NCI-H345 (cell line): ENCODE results near the gene SIAH2.

Source experiments
- DNase-seq: peaks from one replicate; lab custom pipeline; 2025; lab: John Stamatoyannopoulos, UW

The SIAH2 gene

DNA sequence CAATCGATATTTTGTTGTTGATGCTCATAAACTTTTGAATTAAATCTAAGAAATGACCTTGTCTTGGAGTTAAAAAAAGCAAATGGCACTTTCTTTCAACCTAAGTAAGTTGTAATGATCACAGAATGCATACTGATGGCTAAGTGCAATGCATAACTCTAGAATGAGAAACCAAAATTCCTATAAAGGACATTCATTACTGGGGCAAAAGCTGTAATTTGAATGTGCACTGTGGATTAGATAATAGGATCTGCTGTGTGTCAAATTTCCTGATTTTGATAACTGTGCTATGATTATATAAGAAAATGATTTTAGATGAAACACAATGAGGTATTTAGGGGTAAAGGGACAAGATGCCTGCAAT, 14.3 kb downstream of the SIAH2 start:
- DNase-seq, result no peak

- no peak for DNase-seq
Measured at GRCh38 chr3:150747886-150748683, 14.9 kb downstream of the SIAH2 start.

- no peak for DNase-seq
Measured at GRCh38 chr3:150746791-150747590, 16.0 kb downstream of the SIAH2 start.

DNA sequence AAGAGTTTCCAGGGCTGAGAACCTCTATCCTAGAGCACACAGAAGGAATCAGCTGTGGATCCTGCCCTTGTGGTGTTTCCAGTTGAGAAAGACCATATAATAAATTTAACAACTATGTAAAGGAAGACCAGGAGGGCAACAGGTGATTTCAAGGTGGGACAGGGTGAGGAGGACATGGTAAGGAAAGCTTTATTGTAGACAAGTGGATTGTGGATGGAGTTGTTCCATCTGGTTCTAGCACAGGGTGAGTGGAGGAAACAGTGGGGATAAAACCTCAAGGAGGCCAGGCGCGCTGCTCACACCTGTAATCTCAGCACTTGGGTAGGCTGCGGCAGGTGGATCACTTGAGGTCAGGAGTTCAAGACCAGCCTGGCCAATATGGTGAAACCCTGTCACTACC, 17.1 kb downstream of the SIAH2 start:
- no peak for DNase-seq

DNA sequence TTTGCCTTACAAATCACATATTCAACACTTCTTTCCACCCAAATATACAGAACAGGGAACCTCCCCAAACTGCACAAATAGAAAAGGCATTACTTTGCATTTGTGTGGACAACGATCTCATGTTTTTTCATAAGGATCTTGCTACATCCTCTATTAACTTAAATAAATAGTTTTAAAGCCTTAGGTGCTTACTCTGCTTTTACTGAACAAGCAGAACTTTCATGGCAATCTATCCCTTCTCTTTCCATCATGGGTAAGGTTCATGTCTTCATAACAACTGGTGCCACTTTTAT, 18.1 kb downstream of the SIAH2 start:
- DNase-seq, result no peak

- DNase-seq, result no peak
Measured at GRCh38 chr3:150744041-150744918, 18.7 kb downstream of the SIAH2 start.

GRCh38 chr3:150743508-150743907, 19.5 kb downstream of the SIAH2 start:
- no peak for DNase-seq

- DNase-seq, result no peak
Measured at GRCh38 chr3:150742679-150743078, 20.3 kb downstream of the SIAH2 start.

GRCh38 chr3:150742141-150742523, 20.8 kb downstream of the SIAH2 start:
- DNase-seq, result no peak

- no peak for DNase-seq
Measured at GRCh38 chr3:150741497-150742140, 21.4 kb downstream of the SIAH2 start.

- DNase-seq, result no peak
Measured at GRCh38 chr3:150740733-150741496, 22.1 kb downstream of the SIAH2 start.

DNA sequence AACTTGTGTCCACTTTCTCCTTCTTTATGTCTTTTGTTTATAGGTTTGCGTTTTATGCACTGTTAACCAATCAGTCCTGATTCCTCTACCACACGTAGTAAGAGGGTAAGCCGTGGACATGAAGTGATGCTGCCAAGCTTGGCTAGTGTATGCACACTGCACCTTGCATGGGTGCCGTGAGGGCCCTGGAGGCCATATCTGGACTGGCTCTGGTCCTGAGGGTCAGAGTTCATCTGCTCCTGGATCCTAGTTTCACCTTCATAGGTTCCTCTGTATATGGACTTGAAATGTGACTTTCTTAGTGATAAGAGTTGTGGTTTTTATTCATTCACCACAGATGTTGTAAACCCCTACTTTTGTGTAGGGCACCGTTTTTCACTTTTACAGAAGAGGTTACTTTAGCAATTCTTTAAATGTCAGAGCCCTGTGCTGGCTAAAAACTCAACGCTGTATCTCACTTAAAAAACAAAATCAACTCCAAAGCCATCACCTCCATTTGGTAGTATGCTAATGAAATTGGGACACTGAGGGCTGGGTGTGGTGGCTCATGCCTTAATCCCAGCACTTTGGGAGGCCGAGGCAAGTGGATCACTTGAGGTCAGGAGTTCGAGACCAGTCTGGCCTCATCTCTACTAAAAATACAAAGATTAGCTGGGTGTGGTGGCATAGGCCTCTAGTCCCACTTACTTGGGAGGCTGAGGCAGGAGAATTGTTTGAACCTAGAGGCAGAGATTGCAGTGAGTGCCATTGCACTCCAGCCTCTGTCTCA, 22.9 kb downstream of the SIAH2 start:
- DNase-seq, result no peak

DNA sequence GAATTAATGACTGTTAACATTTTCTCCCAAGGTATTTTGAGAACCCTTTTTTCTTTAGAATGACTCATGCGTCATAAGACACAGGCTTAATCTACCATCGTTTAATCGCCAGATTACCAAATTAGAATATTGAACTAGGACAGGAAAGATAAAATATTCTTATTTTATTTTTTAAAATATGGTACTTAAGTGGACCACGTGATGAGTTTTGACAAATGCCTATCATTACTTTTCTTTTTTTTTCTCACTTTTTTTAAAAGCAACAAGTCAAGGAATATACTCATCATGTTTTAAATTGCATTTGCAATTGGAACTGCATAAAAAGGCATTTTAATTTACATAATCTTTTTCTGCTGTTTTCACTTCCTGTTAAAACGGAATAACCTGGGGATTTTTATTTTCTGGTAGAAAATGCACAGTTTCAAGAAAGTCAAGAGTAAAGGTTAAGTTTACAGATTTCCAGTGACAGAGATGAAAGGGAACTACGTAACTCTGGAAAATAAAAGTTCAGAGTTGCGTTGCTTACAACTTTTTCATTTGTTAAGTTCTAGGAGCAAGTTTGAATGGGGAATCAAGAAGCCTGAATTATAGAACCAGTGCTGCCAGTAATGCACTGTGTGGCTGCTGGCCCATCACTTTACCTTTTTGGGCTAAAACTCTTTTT, 23.6 kb downstream of the SIAH2 start:
- no peak for DNase-seq

DNA sequence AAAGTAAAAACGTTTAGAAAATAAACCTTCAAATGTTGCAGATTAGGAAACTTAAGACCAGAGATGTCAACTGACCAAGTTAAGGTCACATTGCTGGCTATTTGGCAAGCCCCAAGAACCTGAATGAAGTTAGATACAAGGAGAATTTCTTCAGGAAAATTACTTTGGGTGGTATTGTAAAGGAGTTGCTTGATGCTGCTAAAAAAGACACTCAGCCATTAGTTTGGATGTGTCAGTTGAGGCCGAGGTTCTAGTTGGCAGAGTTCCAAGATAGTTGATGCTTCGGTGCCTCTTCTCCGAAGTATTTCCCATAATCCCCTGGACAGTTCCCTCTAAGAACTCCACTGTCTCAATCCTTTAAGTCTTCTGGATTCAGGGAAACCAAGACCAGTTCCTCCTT, 24.3 kb downstream of the SIAH2 start:
- DNase-seq, result no peak

- DNase-seq, result no peak
Measured at GRCh38 chr3:150737874-150738679, 24.9 kb downstream of the SIAH2 start.

DNA sequence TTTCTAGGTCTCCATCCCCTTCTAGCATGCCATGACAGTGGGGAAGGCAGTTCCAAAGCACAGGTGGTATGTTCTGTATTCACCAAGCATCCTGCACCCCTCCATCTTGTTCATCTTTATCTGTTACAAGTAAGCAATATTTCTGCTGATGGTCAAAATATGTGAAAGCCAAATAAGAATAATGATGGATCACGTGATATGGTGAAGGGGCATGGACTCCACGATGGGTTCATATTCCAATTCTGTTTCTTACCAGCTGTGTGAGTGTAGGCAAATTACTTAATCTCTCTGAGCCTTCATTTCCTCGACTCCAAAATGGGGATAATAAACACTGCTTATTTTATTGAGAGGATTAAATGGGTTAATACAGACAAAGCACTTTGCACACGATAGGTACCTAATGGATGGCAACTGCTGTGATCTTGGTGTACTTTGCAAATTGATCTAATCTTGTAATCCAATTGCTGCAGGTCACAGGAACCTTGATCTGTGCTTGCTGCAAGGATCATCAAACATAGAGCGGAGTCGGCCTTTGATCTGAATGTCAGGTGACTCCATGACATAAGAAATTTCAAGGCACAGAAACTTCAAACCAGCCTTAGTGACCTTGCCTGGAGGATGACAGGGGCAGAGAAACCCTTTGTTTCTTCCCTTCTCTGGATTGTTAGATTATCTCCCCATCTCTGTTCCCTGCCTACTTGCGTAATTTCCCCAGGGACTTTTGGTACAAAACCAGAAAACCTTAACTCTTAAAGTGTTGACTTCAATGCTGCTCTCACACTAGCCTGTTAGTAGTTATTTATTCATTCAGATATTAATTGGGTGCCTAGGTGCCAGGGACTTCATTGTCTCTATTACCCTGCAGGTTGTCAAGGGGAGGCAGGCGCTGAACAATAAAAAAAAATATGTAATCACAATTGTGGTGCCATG, 25.8 kb downstream of the SIAH2 start:
- DNase-seq, result no peak

DNA sequence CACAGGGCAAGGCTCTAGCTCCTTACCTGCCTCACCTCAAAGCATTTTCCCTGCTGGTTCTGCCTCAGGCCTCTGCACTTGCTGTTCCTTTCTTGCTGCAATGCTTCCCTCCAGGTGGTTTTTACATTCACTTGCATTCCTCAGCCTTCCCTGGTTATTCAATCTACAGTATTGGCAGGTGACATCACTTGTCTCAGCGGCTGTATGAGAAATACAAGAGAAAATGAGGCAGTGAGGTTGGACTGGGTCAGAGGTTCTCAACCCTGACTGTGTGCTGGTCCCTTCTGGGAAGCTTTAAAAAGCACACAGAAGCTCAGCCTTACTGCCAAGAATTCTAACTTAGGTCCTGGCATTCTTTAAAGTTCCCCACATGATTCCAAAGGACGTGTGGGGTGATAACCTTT, 26.7 kb downstream of the SIAH2 start:
- DNase-seq, result no peak

DNA sequence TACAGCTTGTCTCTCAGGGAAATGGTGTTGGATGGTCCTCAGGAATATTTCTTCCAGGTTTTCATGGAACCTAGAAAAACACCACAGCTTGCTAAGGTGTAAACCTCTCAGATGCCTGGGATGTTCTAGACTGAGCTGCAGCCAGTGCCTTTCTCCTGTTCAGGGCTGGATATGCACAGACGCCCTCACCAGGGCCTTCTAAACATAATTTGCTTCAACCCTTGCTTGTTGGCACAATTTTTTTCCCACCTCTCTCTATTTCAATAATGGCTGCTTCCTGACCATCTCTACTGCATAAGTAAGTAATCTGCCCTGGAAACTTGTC, 28.2 kb downstream of the SIAH2 start:
- no peak for DNase-seq
